HL-60 (cell line): ENCODE measurements around the gene ST3GAL4.

ENCODE experiments used
- DNase-seq, 2 experiments: peaks; one replicate each; pipeline ENCODE4 v3.0.0-alpha.2; 2010 to 2020; ENCODE audit warnings: low read depth in 1 of 2, low spot score in 1 of 2
- H3K27ac ChIP-seq: fragments of 250-450 bp; sonication (Bioruptor Pico); replicated peaks from 2 replicates; pipeline ENCODE4 v1.5.1; 2020; ENCODE audit warnings: mild to moderate bottlenecking, moderate library complexity
- H3K27me3 ChIP-seq: fragments of 250-450 bp; sonication (Bioruptor Pico); 2 replicates; pipeline ENCODE4 v1.5.1; 2021; ENCODE audit warnings: mild to moderate bottlenecking, moderate library complexity; ENCODE audit not compliant: insufficient read depth, poor library complexity, severe bottlenecking
- H3K4me3 ChIP-seq: replicated peaks from 2 replicates; pipeline ENCODE4 v1.5.1; 2011; ENCODE audit warnings: mild to moderate bottlenecking, control low read depth, low read length; ENCODE audit not compliant: insufficient read depth
- GABPA ChIP-seq: IDR thresholded peaks from 2 replicates; pipeline ENCODE4 v1.6.1; 2012; ENCODE audit warnings: low read depth
- POLR2AphosphoS5 ChIP-seq: IDR thresholded peaks from 2 replicates; pipeline ENCODE4 v1.6.1; 2012; ENCODE audit warnings: low read depth
- REST ChIP-seq: IDR thresholded peaks from 2 replicates; pipeline ENCODE4 v1.6.1; 2012; ENCODE audit warnings: low read depth; ENCODE audit not compliant: insufficient replicate concordance
- SPI1 ChIP-seq: IDR thresholded peaks from 2 replicates; pipeline ENCODE4 v1.6.1; 2012; ENCODE audit warnings: low read depth, mild to moderate bottlenecking, borderline replicate concordance
- TF ChIP-seq, protein P1 (sequence below): IDR thresholded peaks from one replicate; pipeline ENCODE4 v1.5.1; 2011; ENCODE audit warnings: low read length, control low read depth, inconsistent platforms; ENCODE audit not compliant: insufficient read depth

ST3GAL4 gene

DNA sequence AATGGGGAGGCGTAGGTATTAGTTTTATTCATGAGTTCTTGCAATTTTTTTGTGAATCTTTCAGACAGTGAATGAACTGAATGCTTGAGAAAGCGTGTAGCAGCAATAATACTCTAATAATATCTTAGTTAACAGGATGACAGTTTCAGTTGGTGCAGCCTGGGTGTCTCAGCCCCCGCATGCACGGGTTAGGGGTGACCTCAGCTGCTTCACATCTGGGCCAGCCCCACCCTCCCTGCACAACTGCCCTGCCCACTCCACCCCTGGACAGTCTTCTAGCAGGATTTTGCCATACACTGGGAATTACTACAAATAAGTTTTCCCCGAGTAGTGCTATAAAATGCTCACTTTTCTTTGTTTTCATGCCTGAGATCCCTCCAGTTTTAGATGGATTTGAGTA, 83.2 kb downstream of the ST3GAL4 start:
- TF ChIP-seq REST (no peak), SPI1 (no peak), GABPA (no peak), POLR2AphosphoS5 (no peak)
- TF ChIP-seq, protein P1, sequence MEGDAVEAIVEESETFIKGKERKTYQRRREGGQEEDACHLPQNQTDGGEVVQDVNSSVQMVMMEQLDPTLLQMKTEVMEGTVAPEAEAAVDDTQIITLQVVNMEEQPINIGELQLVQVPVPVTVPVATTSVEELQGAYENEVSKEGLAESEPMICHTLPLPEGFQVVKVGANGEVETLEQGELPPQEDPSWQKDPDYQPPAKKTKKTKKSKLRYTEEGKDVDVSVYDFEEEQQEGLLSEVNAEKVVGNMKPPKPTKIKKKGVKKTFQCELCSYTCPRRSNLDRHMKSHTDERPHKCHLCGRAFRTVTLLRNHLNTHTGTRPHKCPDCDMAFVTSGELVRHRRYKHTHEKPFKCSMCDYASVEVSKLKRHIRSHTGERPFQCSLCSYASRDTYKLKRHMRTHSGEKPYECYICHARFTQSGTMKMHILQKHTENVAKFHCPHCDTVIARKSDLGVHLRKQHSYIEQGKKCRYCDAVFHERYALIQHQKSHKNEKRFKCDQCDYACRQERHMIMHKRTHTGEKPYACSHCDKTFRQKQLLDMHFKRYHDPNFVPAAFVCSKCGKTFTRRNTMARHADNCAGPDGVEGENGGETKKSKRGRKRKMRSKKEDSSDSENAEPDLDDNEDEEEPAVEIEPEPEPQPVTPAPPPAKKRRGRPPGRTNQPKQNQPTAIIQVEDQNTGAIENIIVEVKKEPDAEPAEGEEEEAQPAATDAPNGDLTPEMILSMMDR, result no peak
- 0 out of 2 replicates have a peak overlapping the region, but pooled peaks have one; percentile 9 for H3K27ac ChIP-seq
- H3K27me3 ChIP-seq, result no peaks in the 10 kb centered on the region
- no peak overlapping the region for H3K4me3 ChIP-seq
- DNase-seq, result no peak

GRCh38 chr11:126440276-126440675, 84.8 kb downstream of the ST3GAL4 start:
- H3K4me3 ChIP-seq, result no peak overlapping the region
- DNase-seq, result no peak
- H3K27ac ChIP-seq, result no peak overlapping the region
- no peaks in the 10 kb centered on the region for H3K27me3 ChIP-seq
- TF ChIP-seq POLR2AphosphoS5 (no peak), GABPA (no peak)
- TF ChIP-seq, protein P1, result no peak

GRCh38 chr11:126440792-126441514, 85.5 kb downstream of the ST3GAL4 start:
- Histone ChIP-seq H3K4me3 (no peak overlapping the region), H3K27ac (no peak overlapping the region), H3K27me3 (no peaks in the 10 kb centered on the region)
- TF ChIP-seq REST, result peak; percentile 39
- TF ChIP-seq, protein P1, result peak; percentile 87
- TF ChIP-seq GABPA, result no peak
- TF ChIP-seq SPI1, result no peak
- no peak for TF ChIP-seq POLR2AphosphoS5
- peak; percentile 58 to 82 for DNase-seq

- H3K27me3 ChIP-seq, result no peaks in the 10 kb centered on the region
- TF ChIP-seq GABPA, result no peak
- TF ChIP-seq REST, result no peak
- no peak for TF ChIP-seq POLR2AphosphoS5
- no peak for TF ChIP-seq SPI1
- TF ChIP-seq, protein P1, result no peak
- DNase-seq, result no peak
- no peak overlapping the region for H3K4me3 ChIP-seq
- H3K27ac ChIP-seq, result no peak overlapping the region
These were observed 87.6 kb downstream of the ST3GAL4 start for GRCh38 chr11:126443120-126443519.
